Gastrocnemius medialis (tissue), 4 donors: ENCODE results near the gene TXNDC12.

Experiments
- CTCF ChIP-seq, 5 experiments: fragments of 450-650 bp in 3 of 5; fragments of 200-600 bp in 2 of 5; sonication (generic) in 2 of 5; IDR thresholded peaks in 4 of 5; conservative IDR thresholded peaks in 1 of 5; 1 replicate in 4 of 5; 2 replicates in 1 of 5; pipeline ENCODE4 v1.5.1; 2016 to 2019; ENCODE audit warnings: antibody characterized with exemption in 5 of 5, mild to moderate bottlenecking in 3 of 5, moderate library complexity in 3 of 5
- POLR2A ChIP-seq, 2 donors: fragments of 450-650 bp; IDR thresholded peaks; one replicate each; pipeline ENCODE4 v1.6.1; 2017; ENCODE audit warnings: antibody characterized with exemption in 2 of 2, mild to moderate bottlenecking in 2 of 2, moderate library complexity in 2 of 2

GRCh38 chr1:52056937-52057231, 1.9 kb upstream of the TXNDC12 start:
- TF ChIP-seq CTCF (IDR thresholded peaks at IDR 0.05 in 4 of 5, conservative IDR thresholded peaks at IDR 0.05 in 1 of 5) (no peak), POLR2A (IDR thresholded peaks at IDR 0.05) (no peak)
